CD4-positive, alpha-beta memory T cell (primary cell): Measurements from ENCODE around the gene PERM1. TPM values are rescaled to one million over a fixed set of nuclear protein-coding genes. Genes with fewer than 3 reads are reported as not detected.
"Not testable (repeated sequence)": the region's sequence is repeated elsewhere in the genome, so short reads cannot be mapped to it uniquely, and the experiment has no call there.

Experiments used
- CTCF ChIA-PET: fragments of 350-600 bp; sonication (Branson Sonifier 250); formaldehyde crosslinking; loops from one replicate; lab custom pipeline; 2021; ENCODE audit warnings: inconsistent platforms; ENCODE audit not compliant: partially characterized antibody; lab: Charles Lee
- POLR2A ChIA-PET: fragments of 350-600 bp; sonication (Branson Sonifier 250); formaldehyde crosslinking; loops from one replicate; lab custom pipeline; 2021; ENCODE audit not compliant: partially characterized antibody; lab: Charles Lee
- DNase-seq, 5 donors: peaks; one replicate each; pipeline versions ENCODE4 v3.0.0 to v3.0.0-alpha.2; 2020 to 2022; ENCODE audit warnings: mixed read lengths in 1 of 5
- H3K27ac ChIP-seq: one replicate; pipeline ENCODE4 v1.7.0; 2013; ENCODE audit warnings: low read depth, low read length
- H3K27me3 ChIP-seq: 2 replicates; pipeline ENCODE4 v1.7.0; 2013; ENCODE audit warnings: mild to moderate bottlenecking, low read length, moderate library complexity; ENCODE audit not compliant: insufficient read depth
- H3K36me3 ChIP-seq: 2 replicates; pipeline ENCODE4 v1.7.0; 2013; ENCODE audit warnings: mild to moderate bottlenecking, low read length, moderate library complexity; ENCODE audit not compliant: insufficient read depth
- H3K4me1 ChIP-seq: 2 replicates; pipeline ENCODE4 v1.7.0; 2013; ENCODE audit warnings: mild to moderate bottlenecking, low read length, moderate library complexity; ENCODE audit not compliant: insufficient read depth
- H3K4me3 ChIP-seq, 2 donors: one replicate each; pipeline ENCODE4 v1.7.0; 2013; ENCODE audit warnings: low read length in 2 of 2, mild to moderate bottlenecking in 1 of 2
- H3K9me3 ChIP-seq, 2 donors: one replicate each; pipeline ENCODE4 v1.7.0; 2013; ENCODE audit warnings: low read length in 2 of 2, control low read depth in 1 of 2; ENCODE audit not compliant: control insufficient read depth in 1 of 2
- H3K27ac Mint-ChIP-seq, 7 donors: one replicate each; pipeline ENCODE4 v1.8.0; 2020 to 2021; ENCODE audit warnings: mixed read lengths in 7 of 7, mild to moderate bottlenecking in 6 of 7, inconsistent platforms in 3 of 7, moderate library complexity in 3 of 7
- H3K27me3 Mint-ChIP-seq, 2 donors: one replicate each; pipeline ENCODE4 v1.8.0; 2020 to 2021; ENCODE audit warnings: mixed read lengths in 2 of 2
- H3K36me3 Mint-ChIP-seq, 2 donors: one replicate each; pipeline ENCODE4 v1.8.0; 2020 to 2021; ENCODE audit warnings: mixed read lengths in 2 of 2, inconsistent platforms in 1 of 2, mild to moderate bottlenecking in 1 of 2
- H3K4me1 Mint-ChIP-seq, 4 donors: one replicate each; pipeline ENCODE4 v1.8.0; 2020 to 2021; ENCODE audit warnings: mixed read lengths in 4 of 4, mild to moderate bottlenecking in 1 of 4
- H3K4me3 Mint-ChIP-seq, 8 donors: one replicate each; pipeline ENCODE4 v1.8.0; 2020 to 2021; ENCODE audit warnings: mixed read lengths in 8 of 8, mild to moderate bottlenecking in 7 of 8, moderate library complexity in 6 of 8, inconsistent platforms in 3 of 8
- H3K9me3 Mint-ChIP-seq, 8 donors: one replicate each; pipeline ENCODE4 v1.8.0; 2020 to 2021; ENCODE audit warnings: mixed read lengths in 8 of 8, mild to moderate bottlenecking in 5 of 8, inconsistent platforms in 3 of 8, moderate library complexity in 1 of 8
- intact Hi-C: fragments of 100-400 bp; cut with micrococcal nuclease; formaldehyde crosslinking; loops from one replicate; pipeline ENCODE4 v1.15.1; 2023
- polyA plus RNA-seq, 2 donors: library from polyadenylated mRNA; unstranded; fragments of 300-500 nt; fragmentation: Illumina TruSeq; gene quantifications; one replicate each; pipeline ENCODE4 v1.2.3, GENCODE V29; 2021
- total RNA-seq, 2 experiments: library from RNA; stranded (reverse); gene quantifications; one replicate each; pipeline ENCODE4 v1.2.3, GENCODE V29; 2021

Gene PERM1
- total and polyA plus RNA-seq, 4 experiments from 2014 or later, result 0.16 TPM; not detected in 3

DNA sequence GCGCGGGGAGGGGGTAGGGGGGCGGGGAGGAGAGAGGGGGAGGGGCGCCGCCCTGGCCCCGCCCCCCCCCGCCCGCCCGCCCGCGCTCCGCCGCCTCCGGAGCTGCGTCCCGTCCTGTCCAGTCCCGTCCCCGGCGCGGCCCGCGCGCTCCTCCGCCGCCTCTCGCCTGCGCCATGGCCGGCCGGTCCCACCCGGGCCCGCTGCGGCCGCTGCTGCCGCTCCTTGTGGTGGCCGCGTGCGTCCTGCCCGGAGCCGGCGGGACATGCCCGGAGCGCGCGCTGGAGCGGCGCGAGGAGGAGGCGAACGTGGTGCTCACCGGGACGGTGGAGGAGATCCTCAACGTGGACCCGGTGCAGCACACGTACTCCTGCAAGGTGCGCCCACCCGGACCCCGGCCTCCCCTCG is 38.1 kb upstream of the PERM1 start, which contains the start of gene AGRN:
Gene AGRN (plus strand): TSS at position 121 of the 405 bp plus-strand sequence. CDS start 53 bp downstream, at position 174.
- Mint-ChIP-seq H3K9me3 (no peaks in the 10 kb centered on the region), H3K27ac (peak within 1 kb of the TSS in 3 of 7 donors; percentile 7 to 75 (median 29)), H3K27me3 (peaks cover 2 to 4% of the 10 kb centered on the region in 2 donors), H3K4me3 (peak within 1 kb of the TSS; percentile 29 to 76 (median 58)), H3K4me1 (peaks cover 2 to 21% (median 8%) of the 10 kb centered on the region in 4 donors), H3K36me3 (no peaks in the 10 kb centered on the region)
- no peaks in the 10 kb centered on the region for H3K36me3 ChIP-seq
- CTCF ChIA-PET, result interaction anchor here (3.0 kb wide), 1 partner anchor 43 kb away, joined by 15 read pairs; no protein-coding TSS in a partner anchor
- H3K4me1 ChIP-seq, result peaks cover 13% of the 10 kb centered on the region
- H3K27ac ChIP-seq, result no peak within 1 kb of the TSS
- peak within 1 kb of the TSS in 1 of 2 donors; percentile 43 for H3K4me3 ChIP-seq
- intact Hi-C loops, result loop anchor here (5.0 kb wide), 1 partner anchor 42 kb away; no protein-coding TSS in a partner anchor
- H3K9me3 ChIP-seq, result no peaks in the 10 kb centered on the region
- POLR2A ChIA-PET, result interaction anchor here (1.3 kb wide), 1 partner anchor 18 kb away, joined by 4 read pairs; no protein-coding TSS in a partner anchor
- no peaks in the 10 kb centered on the region for H3K27me3 ChIP-seq
- DNase-seq, result peak in 3 of 5 donors; percentile 36 to 53 (median 38)

DNA sequence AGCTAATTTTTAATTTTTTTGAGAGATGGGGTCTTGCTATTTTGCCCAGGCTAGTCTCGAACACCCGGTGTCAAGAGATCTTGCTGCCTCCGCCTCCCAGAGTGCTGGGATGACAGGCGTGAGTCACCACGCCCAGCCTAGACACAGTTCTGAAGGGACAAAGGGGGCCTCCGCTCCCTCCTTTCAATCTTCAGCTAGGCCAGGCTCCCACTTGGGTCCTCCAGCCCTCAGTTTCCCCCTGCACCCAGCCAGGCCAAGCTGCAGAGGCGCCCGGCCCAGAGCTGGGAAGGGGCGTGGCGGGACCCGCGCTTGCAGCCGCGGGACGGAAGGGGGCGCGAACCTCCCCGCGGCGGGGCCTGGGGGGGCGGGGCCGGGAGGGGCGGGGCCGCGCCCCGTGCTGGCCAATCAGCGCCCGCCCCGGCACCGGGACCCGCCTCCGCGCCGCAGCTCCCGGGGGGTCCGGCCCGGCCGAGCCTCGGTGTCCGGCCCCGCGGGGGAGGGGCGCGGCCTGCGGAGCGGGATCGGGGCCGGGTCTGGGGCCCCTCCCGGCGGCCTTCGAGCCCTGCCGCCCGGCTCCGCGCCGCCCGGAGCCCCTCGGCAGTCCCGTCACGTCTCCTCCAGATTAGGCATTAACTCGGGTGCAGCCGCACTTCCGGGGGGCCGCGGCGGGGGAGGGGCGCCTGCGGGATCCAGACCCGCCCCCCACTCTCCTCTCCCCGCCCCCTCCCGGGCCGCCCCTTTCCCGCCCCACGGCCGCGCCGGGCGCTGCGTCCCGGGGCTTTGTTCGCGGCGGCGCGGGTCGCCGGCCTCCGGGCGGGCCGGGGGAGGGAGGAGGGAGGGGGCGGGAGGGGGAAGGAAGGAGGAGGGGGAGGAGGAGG is 37.5 kb upstream of the PERM1 start:
- H3K27ac Mint-ChIP-seq, result peak overlapping the region in 3 of 7 donors; percentile 7 to 75 (median 29)
- H3K36me3 Mint-ChIP-seq, result no peaks in the 10 kb centered on the region
- H3K27me3 Mint-ChIP-seq, result peaks cover 2 to 4% of the 10 kb centered on the region in 2 donors
- ChIA-PET CTCF (interaction anchor here (0.6 to 3.9 kb wide), 4 partner anchors 12 to 44 kb away, joined by 3 to 15 read pairs (median 11); no protein-coding TSS in a partner anchor), POLR2A (interaction anchor here (0.7 to 1.5 kb wide), 4 partner anchors 18 to 46 kb away, joined by 3 to 8 read pairs (median 4); no protein-coding TSS in a partner anchor)
- H3K9me3 Mint-ChIP-seq, result no peaks in the 10 kb centered on the region
- H3K4me3 ChIP-seq, result peak overlapping the region in 1 of 2 donors; percentile 43
- H3K27me3 ChIP-seq, result no peaks in the 10 kb centered on the region
- H3K4me1 ChIP-seq, result peaks cover 19% of the 10 kb centered on the region
- H3K36me3 ChIP-seq, result no peaks in the 10 kb centered on the region
- peaks cover 4 to 24% (median 14%) of the 10 kb centered on the region in 4 donors for H3K4me1 Mint-ChIP-seq
- intact Hi-C loops, result loop anchor here (5.0 kb wide), 1 partner anchor 43 kb away; no protein-coding TSS in a partner anchor
- H3K4me3 Mint-ChIP-seq, result peak overlapping the region; percentile 29 to 67 (median 52)
- H3K9me3 ChIP-seq, result no peaks in the 10 kb centered on the region
- peak; percentile 67 to 81 (median 74) for DNase-seq
- H3K27ac ChIP-seq, result no peak overlapping the region

DNA sequence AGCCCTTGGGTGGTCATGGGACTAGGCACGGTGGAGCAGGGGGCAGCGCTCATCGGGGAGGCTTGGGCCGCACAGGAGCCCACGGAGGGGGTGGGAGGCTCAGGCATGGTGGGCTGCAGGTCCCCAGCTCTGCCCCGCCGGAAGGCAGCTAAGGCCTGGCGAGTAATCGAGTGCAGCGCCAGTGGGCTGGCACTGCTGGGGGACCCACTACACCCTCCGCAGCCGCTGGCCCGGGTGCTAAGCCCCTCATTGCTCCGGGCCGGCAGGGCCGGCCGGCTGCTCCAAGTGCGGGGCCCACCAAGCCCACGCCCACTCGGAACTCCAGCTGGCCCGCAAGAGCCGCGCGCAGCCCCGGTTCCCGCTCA is 36.4 kb upstream of the PERM1 start:
- peaks cover 26% of the 10 kb centered on the region for H3K4me1 ChIP-seq
- not testable (repeated sequence) for H3K36me3 ChIP-seq, H3K4me3 ChIP-seq, H3K9me3 Mint-ChIP-seq, H3K36me3 Mint-ChIP-seq, H3K27ac ChIP-seq, H3K27me3 Mint-ChIP-seq, H3K27me3 ChIP-seq, H3K9me3 ChIP-seq
- Mint-ChIP-seq H3K4me1 (peaks cover 10 to 34% (median 24%) of the 10 kb centered on the region in 4 donors), H3K4me3 (peak overlapping the region in 1 of 8 donors; percentile 39), H3K27ac (peak overlapping the region in 1 of 7 donors; percentile 79)
- POLR2A ChIA-PET, result interaction anchor here (1.5 kb wide), 1 partner anchor 16 kb away, joined by 8 read pairs; no protein-coding TSS in a partner anchor
- intact Hi-C loops, result loop anchor here (5.0 kb wide), 1 partner anchor 44 kb away; no protein-coding TSS in a partner anchor
- CTCF ChIA-PET, result interaction anchor here (0.6 to 3.9 kb wide), 5 partner anchors 11 to 45 kb away, joined by 3 to 15 read pairs (median 8); no protein-coding TSS in a partner anchor
- peak in 1 of 5 donors; percentile 11 for DNase-seq

DNA sequence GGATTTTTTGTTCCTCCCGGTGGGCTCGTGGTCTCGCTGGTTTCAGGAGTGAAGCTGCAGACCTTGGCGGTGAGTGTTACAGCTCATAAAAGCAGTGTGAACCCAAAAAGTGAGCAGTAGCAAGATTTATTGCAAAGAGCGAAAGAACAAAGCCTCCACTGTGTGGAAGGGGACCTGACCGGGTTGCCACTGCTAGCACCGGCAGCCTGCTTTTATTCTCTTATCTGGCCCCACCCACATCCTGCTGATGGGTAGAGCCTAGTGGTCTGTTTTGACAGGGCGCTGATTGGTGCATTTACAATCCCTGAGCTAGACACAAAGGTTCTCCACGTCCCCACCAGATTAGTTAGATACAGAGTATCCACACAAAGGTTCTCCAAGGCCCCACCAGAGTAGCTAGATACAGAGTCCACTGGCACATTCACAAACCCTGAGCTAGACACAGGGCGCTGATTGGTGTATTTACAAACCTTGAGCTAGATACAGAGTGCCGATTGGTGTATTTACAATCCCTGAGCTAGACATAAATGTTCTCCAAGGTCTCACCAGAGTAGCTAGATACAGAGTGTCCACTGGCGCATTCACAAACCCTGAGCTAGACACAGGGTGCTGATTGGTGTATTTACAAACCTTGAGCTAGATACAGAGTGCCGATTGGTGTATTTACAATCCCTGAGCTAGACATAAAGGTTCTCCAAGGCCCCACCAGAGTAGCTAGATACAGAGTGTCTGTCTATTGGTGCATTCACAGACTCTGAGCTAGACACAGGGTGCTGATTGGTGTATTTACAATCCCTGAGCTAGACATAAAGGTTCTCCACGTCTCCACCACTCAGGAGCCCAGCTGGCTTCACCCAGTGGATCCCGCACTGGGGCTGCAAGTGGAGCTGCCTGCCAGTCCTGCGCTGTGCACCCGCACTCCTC is 35.8 kb upstream of the PERM1 start:
- peak in 1 of 5 donors; percentile 27 for DNase-seq
- peaks cover 13 to 33% (median 28%) of the 10 kb centered on the region in 4 donors for H3K4me1 Mint-ChIP-seq
- POLR2A ChIA-PET, result interaction anchor here (1.5 kb wide), 1 partner anchor 16 kb away, joined by 8 read pairs; no protein-coding TSS in a partner anchor
- CTCF ChIA-PET, result interaction anchor here (0.9 to 3.9 kb wide), 4 partner anchors 15 to 46 kb away, joined by 3 to 15 read pairs (median 11); no protein-coding TSS in a partner anchor
- H3K4me1 ChIP-seq, result peaks cover 24% of the 10 kb centered on the region
- H3K27ac ChIP-seq, H3K9me3 ChIP-seq, H3K36me3 Mint-ChIP-seq, H3K4me3 ChIP-seq, H3K36me3 ChIP-seq, H3K9me3 Mint-ChIP-seq, H3K27me3 ChIP-seq, H3K27me3 Mint-ChIP-seq: not testable (repeated sequence)
- intact Hi-C loops, result loop anchor here (5.0 kb wide), 1 partner anchor 45 kb away; no protein-coding TSS in a partner anchor
- peak overlapping the region in 7 of 8 donors; percentile 9 to 50 (median 31) for H3K4me3 Mint-ChIP-seq
- H3K27ac Mint-ChIP-seq, result peak overlapping the region in 3 of 7 donors; percentile 61 to 79 (median 72)

DNA sequence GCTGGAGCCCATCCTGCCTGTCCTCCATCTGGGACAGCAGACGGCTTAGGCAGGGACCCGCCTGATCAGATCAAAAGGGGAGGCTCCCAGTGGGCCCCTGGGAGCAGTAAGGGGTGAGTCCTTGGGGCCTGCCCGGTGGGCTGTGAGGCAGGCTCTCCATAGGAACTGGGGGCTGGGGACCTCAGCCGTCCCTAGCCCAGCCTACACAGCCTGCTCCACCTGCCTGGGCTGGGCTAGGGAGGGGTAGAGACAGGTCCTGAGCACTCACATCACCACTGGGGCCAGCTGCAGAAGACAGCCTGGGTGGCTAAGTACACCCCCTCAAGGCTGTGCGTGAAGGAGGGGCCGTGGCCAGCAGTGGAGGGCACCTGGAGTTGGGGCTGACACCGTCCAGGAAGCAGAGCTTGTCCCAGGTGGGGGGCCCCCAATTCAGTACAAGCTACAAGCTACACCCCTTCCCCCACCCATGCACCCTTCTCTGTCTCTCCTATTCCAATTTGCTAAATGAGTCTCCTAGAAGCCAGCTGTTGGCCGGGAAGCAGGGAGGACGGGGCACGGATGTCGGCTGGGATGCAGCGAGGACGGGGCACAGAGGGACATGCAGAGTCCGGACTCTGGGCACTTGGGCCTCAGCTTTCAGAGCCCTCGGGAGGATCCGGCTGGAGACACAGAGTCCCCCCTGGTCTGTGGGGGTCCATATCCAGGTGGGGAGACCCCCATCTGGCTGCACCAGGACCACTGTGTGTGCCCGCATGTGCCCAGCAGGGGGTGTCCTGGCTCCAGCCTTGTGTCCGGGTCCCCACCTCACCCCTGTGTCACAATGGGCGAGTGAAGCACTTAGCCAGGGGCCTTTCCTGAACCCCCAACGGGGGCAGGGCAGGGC is 33.1 kb upstream of the PERM1 start:
- Histone ChIP-seq H3K27me3 (no peaks in the 10 kb centered on the region), H3K4me3 (peak overlapping the region in 1 of 2 donors; percentile 88), H3K27ac (peak overlapping the region; percentile 88), H3K9me3 (no peaks in the 10 kb centered on the region), H3K4me1 (peaks cover 21% of the 10 kb centered on the region), H3K36me3 (no peaks in the 10 kb centered on the region)
- intact Hi-C loops, result loop anchor here (5.0 kb wide), 1 partner anchor 47 kb away; no protein-coding TSS in a partner anchor
- no peak for DNase-seq
- Mint-ChIP-seq H3K36me3 (peaks cover 0 to 7% of the 10 kb centered on the region in 2 donors), H3K27ac (peak overlapping the region in 6 of 7 donors; percentile 90 to 99 (median 98)), H3K9me3 (peaks cover 0 to 1% (median 0%) of the 10 kb centered on the region in 8 donors), H3K4me3 (peak overlapping the region; percentile 96 to 100 (median 98)), H3K27me3 (peaks cover 0 to 7% of the 10 kb centered on the region in 2 donors), H3K4me1 (peaks cover 13 to 33% (median 24%) of the 10 kb centered on the region in 4 donors)
- CTCF ChIA-PET, result interaction anchor here (0.6 to 4.2 kb wide), 4 partner anchors 12 to 99 kb away, joined by 3 to 35 read pairs (median 4); no protein-coding TSS in a partner anchor
- POLR2A ChIA-PET, result interaction anchor here (0.8 to 2.8 kb wide), 6 partner anchors 12 to 198 kb away, joined by 3 to 16 read pairs (median 10); no protein-coding TSS in a partner anchor
